Small intestine (tissue), 7 donors: Measurements from ENCODE around the gene CHMP2A. TPM values are rescaled to one million over a fixed set of nuclear protein-coding genes. Genes with fewer than 3 reads are reported as not detected.
"Not testable (repeated sequence)": the region's sequence is repeated elsewhere in the genome, so short reads cannot be mapped to it uniquely, and the experiment has no call there.

ENCODE experiments used
- DNase-seq, 2 donors: peaks; one replicate each; pipeline versions ENCODE4 v3.0.0 to v3.0.0-alpha.2; 2013
- FAIRE-seq: peaks from 2 replicates; lab custom pipeline; 2012; peaks lifted over from hg19 to GRCh38; lab: Jason Lieb, UNC
- H3K27ac ChIP-seq, 3 donors: one replicate each; pipeline ENCODE4 v1.5.1; 2013; ENCODE audit warnings: low read length in 2 of 3, mild to moderate bottlenecking in 2 of 3, control low read depth in 1 of 3, inconsistent platforms in 1 of 3, low read depth in 1 of 3, moderate library complexity in 1 of 3
- H3K27me3 ChIP-seq, 3 donors: one replicate each; pipeline ENCODE4 v1.6.1; 2013; ENCODE audit warnings: low read length in 3 of 3, inconsistent platforms in 1 of 3; ENCODE audit not compliant: control insufficient read depth in 3 of 3, insufficient read depth in 3 of 3
- H3K36me3 ChIP-seq, 3 donors: one replicate each; pipeline ENCODE4 v1.6.1; 2013; ENCODE audit warnings: low read length in 3 of 3, inconsistent platforms in 1 of 3, low read depth in 1 of 3, mild to moderate bottlenecking in 1 of 3, moderate library complexity in 1 of 3; ENCODE audit not compliant: control insufficient read depth in 3 of 3, insufficient read depth in 2 of 3
- H3K4me1 ChIP-seq, 3 donors: one replicate each; pipeline ENCODE4 v1.6.1; 2013; ENCODE audit warnings: low read length in 2 of 3, inconsistent platforms in 1 of 3, low read depth in 1 of 3, mild to moderate bottlenecking in 1 of 3, moderate library complexity in 1 of 3; ENCODE audit not compliant: control insufficient read depth in 3 of 3, insufficient read depth in 2 of 3
- H3K4me3 ChIP-seq, 3 donors: one replicate each; pipeline ENCODE4 v1.5.1; 2013; ENCODE audit warnings: low read length in 3 of 3, control low read depth in 1 of 3, inconsistent platforms in 1 of 3, low read depth in 1 of 3, mild to moderate bottlenecking in 1 of 3, moderate library complexity in 1 of 3
- H3K9me3 ChIP-seq, 2 donors: one replicate each; pipeline ENCODE4 v1.6.1; 2013; ENCODE audit warnings: low read depth in 1 of 2, low read length in 1 of 2; ENCODE audit not compliant: control insufficient read depth in 2 of 2, insufficient read depth in 1 of 2
- WGBS, 3 donors: extraction: QIAGEN DNeasy Blood & Tissue Kit; methylation state at CpG; one replicate each; pipeline ENCODE4 v1.1.7; 2013; 5-methylcytosine and 5-hydroxymethylcytosine counted together
- polyA plus RNA-seq, 4 donors: library from polyadenylated mRNA; stranded (reverse) in 3 of 4; unstranded in 1 of 4; fragments of 200-250 nt in 3 of 4; fragments of 120-200 nt in 1 of 4; gene quantifications; one replicate each; pipeline versions ENCODE4 v1.2.1 to v1.2.3, GENCODE V29; 2013
- donor health status: healthy with polysubstance abuse.
- donor health status: control.
- donor health status: control.
- donor health status: Bipolar disorder and iron deficiency.
- donor health status: healthy.

The CHMP2A gene
- polyA plus RNA-seq, 4 donors, result 131 to 384 (median 235) TPM

DNA sequence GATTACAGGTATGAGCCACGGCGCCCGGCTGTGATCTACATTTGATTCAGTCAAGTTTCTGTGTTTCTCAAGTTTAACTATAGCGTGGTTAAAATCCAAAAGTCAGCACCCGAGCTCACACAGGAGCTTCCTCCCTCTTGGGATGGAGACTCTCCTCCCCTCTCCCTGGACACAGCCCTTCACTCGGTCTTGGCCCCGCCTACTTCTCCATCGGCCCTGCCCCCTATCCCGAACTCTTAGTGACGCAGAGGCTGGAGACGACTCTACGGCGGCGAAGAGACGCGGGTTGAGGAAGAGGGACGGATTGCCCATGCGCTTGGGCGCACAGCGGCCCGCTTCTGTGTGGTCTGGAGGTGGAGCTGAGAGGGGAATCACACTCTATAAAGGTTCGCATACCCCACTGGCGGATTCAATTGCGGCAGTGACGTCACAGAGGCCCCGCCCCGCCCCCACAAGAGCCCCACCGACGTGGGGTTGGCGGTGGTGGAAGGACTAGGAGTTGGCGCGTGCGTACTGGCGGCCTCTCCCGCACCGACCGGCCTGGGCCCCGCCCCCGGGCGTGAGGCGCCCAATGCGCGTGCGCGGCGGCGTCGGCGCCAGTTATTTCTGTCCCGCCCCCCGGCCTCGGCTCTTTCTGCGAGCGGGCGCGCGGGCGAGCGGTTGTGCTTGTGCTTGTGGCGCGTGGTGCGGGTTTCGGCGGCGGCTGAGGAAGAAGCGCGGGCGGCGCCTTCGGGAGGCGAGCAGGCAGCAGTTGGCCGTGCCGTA, 10.9 kb downstream of the CHMP2A start, which contains the start of gene TRIM28:
Gene TRIM28, plus strand, starts transcription at position 239 of the 765 bp plus-strand sequence. CDS start 694 bp downstream, outside the sequence.
- FAIRE-seq, result no peak
- DNase-seq, result peak; percentile 98
- 0% methylated on average over 55 to 73 of the region's 73 CpGs for WGBS, 3 donors
- H3K9me3 ChIP-seq, result no peaks in the 10 kb centered on the region
- peak within 1 kb of the TSS; percentile 91 to 95 (median 94) for H3K27ac ChIP-seq
- H3K27me3 ChIP-seq, result peaks cover 0 to 3% (median 0%) of the 10 kb centered on the region in 3 donors
- peaks cover 5 to 15% (median 10%) of the 10 kb centered on the region in 3 donors for H3K4me1 ChIP-seq
- peak within 1 kb of the TSS; percentile 86 to 96 (median 92) for H3K4me3 ChIP-seq
- peaks cover 6 to 36% (median 11%) of the 10 kb centered on the region in 3 donors for H3K36me3 ChIP-seq

DNA sequence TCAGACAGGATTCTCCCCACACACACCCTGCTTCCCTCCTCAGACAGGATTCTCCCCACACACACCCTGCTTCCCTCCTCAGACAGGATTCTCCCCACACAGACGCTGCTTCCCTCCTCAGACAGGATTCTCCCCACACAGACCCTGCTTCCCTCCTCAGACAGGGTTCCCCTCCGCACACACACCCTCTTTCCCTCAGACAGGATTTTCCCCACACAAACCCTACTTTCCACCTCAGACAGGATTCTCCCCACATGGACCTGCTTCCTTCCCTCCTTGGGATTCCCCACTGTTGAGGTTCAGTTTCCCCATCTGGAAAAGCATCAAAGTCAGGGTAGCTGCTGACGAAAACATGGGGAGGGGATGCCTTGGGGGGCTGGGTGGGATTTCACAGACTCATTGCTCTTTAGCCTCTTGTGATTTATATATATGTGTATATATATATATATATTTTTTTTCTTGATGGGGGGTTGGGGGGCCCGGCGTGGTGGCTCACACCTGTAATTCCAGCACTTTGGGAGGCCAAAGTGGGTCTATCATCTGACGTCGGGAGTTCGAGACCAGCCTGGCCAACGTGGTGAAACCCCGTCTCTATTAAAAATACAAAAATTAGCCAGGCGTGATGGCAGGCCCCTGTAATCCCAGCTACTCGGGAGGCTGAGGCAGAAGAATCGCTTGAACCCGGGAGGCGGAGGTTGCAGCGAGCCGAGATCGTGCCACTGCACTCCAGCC, 12.1 kb downstream of the CHMP2A start:
- H3K27me3 ChIP-seq, DNase-seq, FAIRE-seq, H3K9me3 ChIP-seq, H3K4me3 ChIP-seq: not testable (repeated sequence)
- Histone ChIP-seq H3K36me3 (peaks cover 0 to 24% (median 3%) of the 10 kb centered on the region in 3 donors), H3K4me1 (peaks cover 10 to 24% (median 10%) of the 10 kb centered on the region in 3 donors), H3K27ac (peak overlapping the region in 2 of 3 donors; percentile 91 to 95)
- WGBS, 3 donors, result 76 to 81% (median 80%) methylated on average over 18 of the region's 18 CpGs

DNA sequence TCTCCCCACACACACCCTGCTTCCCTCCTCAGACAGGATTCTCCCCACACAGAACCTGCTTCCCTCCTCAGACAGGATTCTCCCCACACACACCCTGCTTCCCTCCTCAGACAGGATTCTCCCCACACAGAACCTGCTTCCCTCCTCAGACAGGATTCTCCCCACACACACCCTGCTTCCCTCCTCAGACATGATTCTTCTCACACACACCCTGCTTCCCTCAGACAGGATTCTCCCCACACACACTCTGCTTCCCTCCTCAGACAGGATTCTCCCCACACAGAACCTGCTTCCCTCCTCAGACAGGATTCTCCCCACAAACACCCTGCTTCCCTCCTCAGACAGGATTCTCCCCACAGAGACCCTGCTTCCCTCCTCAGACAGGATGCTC, 15.7 kb downstream of the CHMP2A start:
- H3K27me3 ChIP-seq, H3K9me3 ChIP-seq, H3K4me3 ChIP-seq, H3K27ac ChIP-seq, DNase-seq, FAIRE-seq, H3K36me3 ChIP-seq: not testable (repeated sequence)
- H3K4me1 ChIP-seq, result peaks cover 0 to 25% (median 5%) of the 10 kb centered on the region in 3 donors

DNA sequence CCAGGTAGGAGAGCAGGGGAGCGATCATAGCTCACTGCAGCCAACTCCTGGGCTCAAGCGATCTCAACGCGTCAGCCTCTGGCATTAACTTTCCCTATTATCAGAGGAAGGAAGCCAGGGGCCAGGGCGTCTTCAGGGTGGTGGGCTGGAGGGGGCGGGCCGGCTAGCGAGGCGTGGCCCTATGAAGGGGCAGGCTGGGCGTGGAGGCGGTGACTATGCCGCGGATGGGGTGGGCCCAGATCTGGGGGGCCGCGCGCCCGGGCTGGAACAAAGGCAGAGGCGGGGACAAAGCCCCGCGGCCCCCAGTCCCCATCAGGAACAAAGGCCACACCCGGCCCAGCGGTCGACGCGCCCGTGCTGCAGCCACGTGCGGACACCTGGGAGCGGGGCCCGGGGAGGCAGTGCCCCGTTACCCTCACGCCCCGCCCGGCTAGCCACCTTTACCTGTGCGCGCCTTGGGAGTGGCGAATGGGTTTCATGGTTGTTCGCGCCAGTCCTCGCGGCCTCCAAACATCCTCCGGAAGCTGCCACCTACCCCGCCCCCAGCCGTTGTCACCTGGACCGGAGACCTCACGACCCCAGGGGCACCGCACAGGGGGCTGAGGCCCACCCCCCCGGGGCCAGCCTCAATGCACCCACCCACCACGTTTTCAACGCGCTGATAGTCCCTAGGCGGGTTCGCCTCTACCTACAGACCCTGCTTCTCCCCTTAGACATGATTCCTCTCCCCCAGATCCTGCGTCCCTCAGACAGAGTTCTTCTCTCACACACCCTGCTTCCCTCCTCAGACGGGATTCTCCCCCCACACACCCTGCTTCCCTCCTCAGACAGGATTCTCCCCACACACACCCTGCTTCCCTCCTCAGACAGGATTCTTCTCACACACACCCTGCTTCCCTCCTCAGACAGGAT, 16.4 kb downstream of the CHMP2A start:
- H3K36me3 ChIP-seq, result no peaks in the 10 kb centered on the region
- peak overlapping the region in 2 of 3 donors; percentile 33 to 71 for H3K27ac ChIP-seq
- H3K4me3 ChIP-seq, result peak overlapping the region; percentile 12 to 41 (median 36)
- FAIRE-seq (no peak), DNase-seq (peak; percentile 40 to 87)
- peaks cover 0 to 7% (median 2%) of the 10 kb centered on the region in 3 donors for H3K27me3 ChIP-seq
- WGBS, 3 donors, result 1 to 2% (median 1%) methylated on average over 46 to 55 of the region's 55 CpGs
- H3K9me3 ChIP-seq, result no peaks in the 10 kb centered on the region
- H3K4me1 ChIP-seq, result peaks cover 0 to 25% (median 5%) of the 10 kb centered on the region in 3 donors

DNA sequence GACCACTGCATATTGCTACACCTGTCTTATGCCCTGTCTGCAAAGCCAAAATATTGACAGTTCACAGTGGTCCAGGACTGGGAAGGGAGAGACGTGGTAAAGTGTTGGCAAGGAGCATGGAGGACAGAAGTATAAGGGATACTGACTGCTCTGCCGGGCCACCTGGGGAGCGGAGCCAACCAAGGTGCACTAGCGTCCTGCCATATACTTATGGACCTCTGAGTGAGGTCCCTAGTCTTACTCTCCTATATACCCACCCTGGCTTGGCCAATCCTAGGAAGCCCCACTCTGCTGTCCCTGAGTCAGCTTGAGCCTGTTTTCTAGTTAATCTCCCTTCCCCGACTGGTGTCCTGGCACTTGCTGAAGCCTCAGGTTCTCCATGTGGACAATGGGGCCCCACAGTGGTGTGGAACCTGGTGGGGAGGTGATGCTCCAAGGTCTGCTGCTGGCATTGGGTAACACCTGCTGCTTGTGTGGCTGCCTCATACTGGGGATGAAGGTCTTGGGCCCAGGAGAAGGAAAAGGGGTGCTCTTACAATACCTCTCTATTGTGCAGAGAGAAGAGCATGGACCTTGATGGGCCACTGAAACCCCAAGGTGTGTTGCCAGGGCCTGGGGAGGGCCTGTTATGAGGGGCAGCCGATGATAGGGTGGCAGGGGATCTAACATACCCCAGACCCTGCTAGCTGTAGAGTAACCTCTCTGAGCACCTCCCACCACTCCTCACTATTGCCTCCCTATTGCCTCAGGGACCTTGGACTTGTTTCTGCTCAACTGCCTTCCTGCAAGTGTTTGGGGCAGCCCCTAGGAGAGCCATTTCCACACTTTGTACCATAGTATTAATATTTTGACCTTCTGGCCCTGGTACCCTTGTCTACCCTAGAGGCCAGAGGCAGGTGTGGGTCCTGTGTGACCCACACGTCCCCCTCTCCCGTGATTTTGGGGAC, 17.8 kb downstream of the CHMP2A start:
- Histone ChIP-seq H3K27me3 (peaks cover 0 to 7% (median 2%) of the 10 kb centered on the region in 3 donors), H3K4me3 (no peak overlapping the region), H3K4me1 (peaks cover 0 to 21% (median 5%) of the 10 kb centered on the region in 3 donors), H3K9me3 (no peaks in the 10 kb centered on the region), H3K36me3 (no peaks in the 10 kb centered on the region), H3K27ac (peak overlapping the region in 1 of 3 donors; percentile 71)
- DNase-seq (peak in 1 of 2 donors; percentile 48), FAIRE-seq (no peak)
- 89 to 92% (median 91%) methylated on average over 8 of the region's 8 CpGs for WGBS, 3 donors

DNA sequence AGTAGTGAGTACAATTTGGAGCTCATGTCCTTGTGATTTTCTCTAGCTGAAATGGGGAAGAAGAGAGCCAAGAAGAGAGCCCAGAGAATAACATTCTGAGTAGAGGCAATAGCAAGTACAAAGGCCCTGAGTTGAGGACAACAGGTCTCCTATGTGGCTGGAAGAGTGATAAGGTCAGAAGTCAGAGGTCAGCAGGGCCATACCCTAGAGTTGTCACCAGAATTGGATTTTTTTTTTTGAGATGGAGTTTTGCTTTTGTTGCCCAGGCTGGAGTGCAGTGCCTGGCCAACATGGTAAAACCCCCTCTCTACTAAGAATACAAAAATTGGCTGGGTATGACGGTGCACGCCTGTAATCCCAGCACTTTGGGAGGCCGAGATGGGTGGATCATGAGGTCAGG, 19.0 kb downstream of the CHMP2A start:
- no peaks in the 10 kb centered on the region for H3K9me3 ChIP-seq
- DNase-seq (no peak), FAIRE-seq (no peak)
- no peaks in the 10 kb centered on the region for H3K36me3 ChIP-seq
- no peak overlapping the region for H3K27ac ChIP-seq
- H3K4me3 ChIP-seq, result no peak overlapping the region
- peaks cover 0 to 21% (median 5%) of the 10 kb centered on the region in 3 donors for H3K4me1 ChIP-seq
- 87 to 98% (median 93%) methylated on average over 3 of the region's 3 CpGs for WGBS, 3 donors
- H3K27me3 ChIP-seq, result peaks cover 0 to 7% (median 2%) of the 10 kb centered on the region in 3 donors

DNA sequence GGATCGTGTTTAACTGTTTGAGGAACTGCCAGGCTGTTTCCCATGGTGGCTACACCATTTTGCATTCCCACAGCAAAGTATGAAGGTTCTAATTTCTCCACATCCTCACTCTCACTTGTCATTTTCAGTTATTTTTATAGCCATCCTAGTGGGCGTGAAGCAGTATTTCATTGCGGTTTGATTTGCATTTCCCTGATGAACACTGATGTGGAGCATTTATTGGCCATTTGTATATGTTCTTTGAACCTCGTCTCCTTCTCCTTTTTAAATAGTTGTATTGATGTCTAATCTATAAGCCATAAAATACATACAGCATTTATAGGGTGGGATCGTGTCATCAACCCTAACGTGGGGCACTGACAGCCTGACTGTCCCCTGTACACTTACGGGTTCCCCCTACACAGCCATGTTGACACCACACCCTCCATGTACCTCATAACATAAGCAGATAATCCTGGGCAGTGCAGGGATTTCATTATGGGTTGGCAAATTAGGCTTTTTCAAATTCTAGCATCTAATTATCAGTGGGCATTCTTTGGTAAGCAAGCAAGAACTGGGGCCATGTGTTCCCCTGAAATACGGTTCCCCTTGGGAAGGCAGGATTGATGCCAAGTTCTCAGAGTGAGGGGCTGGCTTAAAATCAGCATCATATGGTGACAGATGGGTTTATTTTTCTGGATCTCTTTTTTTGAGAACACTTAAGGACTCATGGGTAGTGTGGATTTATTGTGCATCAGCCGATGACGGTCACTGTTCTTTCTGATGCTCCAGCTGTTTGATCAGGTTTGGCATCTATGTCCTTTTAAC, 23.7 kb downstream of the CHMP2A start:
- Histone ChIP-seq H3K9me3 (no peaks in the 10 kb centered on the region), H3K27me3 (no peaks in the 10 kb centered on the region), H3K4me1 (no peaks in the 10 kb centered on the region), H3K27ac (no peak overlapping the region), H3K36me3 (no peaks in the 10 kb centered on the region), H3K4me3 (no peak overlapping the region)
- no peak for FAIRE-seq
- DNase-seq, result no peak
- WGBS, 3 donors, result 31 to 60% (median 50%) methylated on average over 10 of the region's 10 CpGs
